GM12878 (cell line): ENCODE results near the gene ATP10A.

Experiments
- ESRRA ChIP-seq: IDR thresholded peaks from 2 replicates; pipeline ENCODE4 v1.6.1; 2012; ENCODE audit warnings: mild to moderate bottlenecking, low read length, improper control_type of control experiment
- ZBTB40 ChIP-seq: fragments of 450-650 bp; IDR thresholded peaks from 2 replicates; pipeline ENCODE4 v1.6.1; 2016; ENCODE audit warnings: mild to moderate bottlenecking, moderate library complexity, borderline replicate concordance

- TF ChIP-seq ZBTB40 (no peak), ESRRA (no peak)
Measured at GRCh38 chr15:25877681-25878080, 14.6 kb upstream of the ATP10A start.
